ENCODE measurements around the gene ATIC. TPM values are rescaled to one million over a fixed set of nuclear protein-coding genes. Genes with fewer than 3 reads are reported as not detected.

The ATIC gene
- total RNA-seq, 1 experiment from 2014 or later: 18.3 TPM

DNA sequence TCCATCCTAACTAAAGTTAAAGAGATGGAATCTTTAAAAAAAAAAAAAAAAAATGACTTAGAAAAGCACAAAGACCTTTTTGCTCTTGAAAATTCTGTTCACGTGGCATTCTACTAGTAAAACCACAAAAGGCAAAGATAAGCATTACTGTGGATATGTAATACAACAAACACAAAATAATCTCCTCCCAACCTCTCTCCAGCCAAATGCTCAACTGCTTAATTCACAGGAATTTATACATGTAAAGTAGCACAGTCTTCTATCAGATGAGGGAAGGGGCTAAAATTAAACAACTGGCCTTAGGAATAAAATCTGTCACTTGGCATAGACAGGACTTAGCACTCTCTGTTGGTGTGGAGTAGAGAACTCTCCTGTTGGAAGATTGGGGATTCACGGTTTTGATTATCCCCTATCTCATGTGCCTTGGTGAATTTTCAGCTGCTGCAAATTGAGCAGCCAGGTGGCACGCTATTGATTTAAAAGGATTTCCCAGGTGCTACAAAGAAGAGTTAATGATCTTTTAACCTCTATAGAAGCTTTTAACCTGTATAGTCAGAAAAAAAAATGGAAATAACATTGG, 57.4 kb downstream of the ATIC start:
- no peak overlapping the region for H3K4me3 ChIP-seq
- no peaks in the 10 kb centered on the region for H3K4me1 ChIP-seq (replicated peaks)
- H3K9me3 ChIP-seq (replicated peaks): no peaks in the 10 kb centered on the region
- H3K27me3 ChIP-seq (replicated peaks): no peaks in the 10 kb centered on the region
- H3K27ac ChIP-seq: no peak overlapping the region
- H3K36me3 ChIP-seq: peaks cover 96% of the 10 kb centered on the region
- DNase-seq (ENCODE audit: low read depth in 1 of 2, low spot score in 2 of 2): no peak

GRCh38 chr2:215370112-215370965, 58.5 kb downstream of the ATIC start:
- H3K27ac ChIP-seq: no peak overlapping the region
- no peaks in the 10 kb centered on the region for H3K27me3 ChIP-seq (replicated peaks)
- H3K9me3 ChIP-seq (replicated peaks): no peaks in the 10 kb centered on the region
- H3K4me1 ChIP-seq (replicated peaks): no peaks in the 10 kb centered on the region
- H3K4me3 ChIP-seq: no peak overlapping the region
- peaks cover 96% of the 10 kb centered on the region for H3K36me3 ChIP-seq
- DNase-seq (ENCODE audit: low read depth in 1 of 2, low spot score in 2 of 2): no peak

- H3K4me3 ChIP-seq: no peak overlapping the region
- H3K27me3 ChIP-seq (replicated peaks): no peaks in the 10 kb centered on the region
- peaks cover 98% of the 10 kb centered on the region for H3K36me3 ChIP-seq
- no peaks in the 10 kb centered on the region for H3K4me1 ChIP-seq (replicated peaks)
- H3K27ac ChIP-seq: no peak overlapping the region
- H3K9me3 ChIP-seq (replicated peaks): no peaks in the 10 kb centered on the region
- no peak for DNase-seq (ENCODE audit: low read depth in 1 of 2, low spot score in 2 of 2)
These were observed 60.3 kb downstream of the ATIC start for GRCh38 chr2:215371915-215372897.

DNA sequence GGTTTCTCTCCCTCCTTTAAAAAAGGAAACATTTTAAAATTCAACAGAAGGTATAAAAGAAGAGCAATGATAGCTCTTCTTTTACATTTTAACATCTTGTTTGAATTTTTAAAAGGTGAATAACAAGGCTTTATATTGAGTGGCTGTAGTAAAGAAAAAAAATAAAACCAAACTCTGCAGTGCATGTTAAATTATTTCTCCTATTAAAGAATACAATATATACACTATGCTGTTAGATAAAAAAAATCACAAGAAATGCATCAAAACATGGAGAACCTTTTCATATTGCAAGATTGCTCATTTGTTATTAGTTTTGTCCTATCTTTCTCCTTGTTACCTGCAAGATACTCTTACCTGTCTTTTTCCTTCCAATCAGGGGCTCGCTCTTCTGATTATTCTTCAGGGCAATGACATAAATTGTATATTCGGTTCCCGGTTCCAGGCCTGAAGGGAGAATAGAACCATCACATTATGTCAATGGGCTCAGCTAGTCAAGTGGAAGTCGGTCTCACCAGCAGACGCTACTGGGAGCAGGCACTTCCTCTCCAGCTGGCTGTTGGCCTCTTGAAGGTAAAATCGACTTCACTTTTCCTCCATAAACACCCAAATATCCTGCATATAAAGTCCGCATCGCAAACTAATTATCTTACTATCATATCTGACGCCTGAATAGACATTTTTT, 61.2 kb downstream of the ATIC start:
- no peak overlapping the region for H3K4me3 ChIP-seq
- no peaks in the 10 kb centered on the region for H3K9me3 ChIP-seq (replicated peaks)
- no peaks in the 10 kb centered on the region for H3K27me3 ChIP-seq (replicated peaks)
- no peaks in the 10 kb centered on the region for H3K4me1 ChIP-seq (replicated peaks)
- H3K27ac ChIP-seq: no peak overlapping the region
- peaks cover 97% of the 10 kb centered on the region for H3K36me3 ChIP-seq
- no peak for DNase-seq (ENCODE audit: low read depth in 1 of 2, low spot score in 2 of 2)

- DNase-seq (ENCODE audit: low read depth in 1 of 2, low spot score in 2 of 2): no peak
- Histone ChIP-seq H3K27ac (no peak overlapping the region), H3K4me3 (no peak overlapping the region), H3K27me3 (replicated peaks) (no peaks in the 10 kb centered on the region), H3K36me3 (peaks cover 97% of the 10 kb centered on the region), H3K4me1 (replicated peaks) (no peaks in the 10 kb centered on the region), H3K9me3 (replicated peaks) (no peaks in the 10 kb centered on the region)
These were observed 62.1 kb downstream of the ATIC start for GRCh38 chr2:215374002-215374401.

DNA sequence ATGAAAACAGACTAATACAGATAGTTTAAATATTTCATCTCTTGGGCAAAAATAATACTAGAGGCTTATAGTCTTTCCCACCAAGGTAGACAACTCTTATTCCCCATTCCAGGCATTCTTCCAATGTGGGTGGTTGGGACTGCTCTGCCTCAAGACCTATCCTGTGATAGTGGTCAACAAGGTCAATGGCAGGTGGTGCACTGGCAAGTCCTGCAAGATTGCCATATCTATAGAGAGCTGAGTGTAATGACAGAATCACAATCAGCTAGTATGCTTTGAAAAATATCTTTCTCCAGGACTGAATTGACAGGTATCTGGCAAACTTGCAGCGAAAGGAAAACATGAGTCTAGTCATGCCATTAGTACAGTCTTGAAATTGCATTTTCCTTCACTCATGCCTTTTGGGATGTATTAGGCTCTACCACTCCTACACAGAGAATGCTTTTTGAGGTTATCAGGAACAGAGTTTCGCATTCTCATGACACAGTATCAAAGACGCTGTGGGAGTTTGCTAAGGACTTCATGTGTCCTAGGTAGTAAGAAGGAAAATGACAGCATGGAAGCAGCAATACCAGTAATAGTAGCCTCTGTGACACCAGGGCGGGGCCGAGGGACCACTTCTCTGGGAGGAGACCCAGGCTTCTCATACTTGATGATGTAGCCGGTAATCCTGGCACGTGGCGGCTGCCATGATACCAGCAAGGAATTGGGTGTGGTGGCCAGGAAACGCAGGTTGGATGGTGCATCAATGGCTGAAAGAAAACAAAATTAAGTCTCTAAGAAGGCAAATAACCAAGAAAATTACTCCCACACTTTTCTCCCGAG, 63.0 kb downstream of the ATIC start:
- Histone ChIP-seq H3K4me1 (replicated peaks) (no peaks in the 10 kb centered on the region), H3K27ac (no peak overlapping the region), H3K9me3 (replicated peaks) (no peaks in the 10 kb centered on the region), H3K36me3 (peaks cover 97% of the 10 kb centered on the region), H3K4me3 (no peak overlapping the region), H3K27me3 (replicated peaks) (no peaks in the 10 kb centered on the region)
- no peak for DNase-seq (ENCODE audit: low read depth in 1 of 2, low spot score in 2 of 2)

GRCh38 chr2:215375467-215375830, 63.6 kb downstream of the ATIC start:
- H3K4me3 ChIP-seq: no peak overlapping the region
- H3K27ac ChIP-seq: no peak overlapping the region
- peaks cover 97% of the 10 kb centered on the region for H3K36me3 ChIP-seq
- no peaks in the 10 kb centered on the region for H3K4me1 ChIP-seq (replicated peaks)
- H3K9me3 ChIP-seq (replicated peaks): no peaks in the 10 kb centered on the region
- DNase-seq (ENCODE audit: low read depth in 1 of 2, low spot score in 2 of 2): no peak
- H3K27me3 ChIP-seq (replicated peaks): no peaks in the 10 kb centered on the region

GRCh38 chr2:215376103-215376780, 64.4 kb downstream of the ATIC start:
- Histone ChIP-seq H3K4me3 (no peak overlapping the region), H3K9me3 (replicated peaks) (no peaks in the 10 kb centered on the region), H3K4me1 (replicated peaks) (no peaks in the 10 kb centered on the region), H3K27me3 (replicated peaks) (no peaks in the 10 kb centered on the region), H3K27ac (no peak overlapping the region), H3K36me3 (peaks cover 97% of the 10 kb centered on the region)
- no peak for DNase-seq (ENCODE audit: low read depth in 1 of 2, low spot score in 2 of 2)

GRCh38 chr2:215377283-215377682, 65.4 kb downstream of the ATIC start:
- Histone ChIP-seq H3K4me3 (no peak overlapping the region), H3K9me3 (replicated peaks) (no peaks in the 10 kb centered on the region), H3K27ac (no peak overlapping the region), H3K27me3 (replicated peaks) (no peaks in the 10 kb centered on the region), H3K4me1 (replicated peaks) (no peaks in the 10 kb centered on the region), H3K36me3 (peaks cover 97% of the 10 kb centered on the region)
- DNase-seq (ENCODE audit: low read depth in 1 of 2, low spot score in 2 of 2): no peak

DNA sequence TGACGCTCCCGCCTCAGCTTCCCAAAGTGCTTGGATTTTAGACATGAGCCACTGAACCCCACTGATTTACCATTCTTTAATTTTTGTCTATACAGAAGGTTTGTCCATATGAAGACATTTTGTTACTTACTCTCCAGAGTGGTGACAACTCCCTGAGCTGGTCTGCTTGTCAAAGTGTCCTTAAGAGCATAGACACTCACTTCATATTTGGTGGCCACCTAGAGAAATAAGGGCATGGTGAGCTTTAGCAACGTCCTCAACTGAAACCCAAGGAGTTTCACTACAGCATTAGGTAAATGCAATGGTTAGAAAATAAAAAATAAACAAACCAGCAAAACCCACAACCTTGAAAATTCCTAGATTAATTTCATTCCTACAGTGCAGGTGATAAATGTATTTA, 66.2 kb downstream of the ATIC start:
- Histone ChIP-seq H3K4me1 (replicated peaks) (no peaks in the 10 kb centered on the region), H3K4me3 (no peak overlapping the region), H3K27ac (no peak overlapping the region), H3K27me3 (replicated peaks) (no peaks in the 10 kb centered on the region), H3K9me3 (replicated peaks) (no peaks in the 10 kb centered on the region), H3K36me3 (peaks cover 97% of the 10 kb centered on the region)
- no peak for DNase-seq (ENCODE audit: low read depth in 1 of 2, low spot score in 2 of 2)

GRCh38 chr2:215379039-215379438, 67.2 kb downstream of the ATIC start:
- Histone ChIP-seq H3K9me3 (replicated peaks) (no peaks in the 10 kb centered on the region), H3K36me3 (peaks cover 99% of the 10 kb centered on the region), H3K27ac (no peak overlapping the region), H3K27me3 (replicated peaks) (no peaks in the 10 kb centered on the region), H3K4me3 (no peak overlapping the region), H3K4me1 (replicated peaks) (no peaks in the 10 kb centered on the region)
- DNase-seq (ENCODE audit: low read depth in 1 of 2, low spot score in 2 of 2): no peak

DNA sequence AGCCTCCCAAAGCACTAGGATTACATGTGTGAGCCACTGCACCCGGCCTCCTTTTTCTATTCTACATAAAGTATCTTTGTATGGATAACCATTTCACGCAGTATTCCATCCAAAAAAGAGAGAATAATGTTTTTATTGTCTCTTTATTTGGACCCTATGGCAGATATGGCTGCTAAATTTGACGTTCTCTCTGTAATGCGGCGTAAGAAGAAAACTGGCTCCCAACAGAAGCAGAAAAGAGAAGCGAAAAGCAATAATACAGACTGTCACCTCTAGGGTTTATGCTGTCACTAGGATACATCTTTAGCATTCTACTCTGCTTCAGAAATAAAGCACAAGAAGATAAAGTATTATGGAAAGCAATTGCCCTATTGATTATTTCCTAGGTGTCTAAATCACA, 68.1 kb downstream of the ATIC start:
- Histone ChIP-seq H3K9me3 (replicated peaks) (no peaks in the 10 kb centered on the region), H3K36me3 (peaks cover 99% of the 10 kb centered on the region), H3K27ac (no peak overlapping the region), H3K27me3 (replicated peaks) (no peaks in the 10 kb centered on the region), H3K4me1 (replicated peaks) (no peaks in the 10 kb centered on the region), H3K4me3 (no peak overlapping the region)
- DNase-seq (ENCODE audit: low read depth in 1 of 2, low spot score in 2 of 2): no peak
